Measurements from ENCODE around the gene EFHD1.

- TF ChIP-seq POLR2AphosphoS5 (IDR thresholded peaks at IDR 0.05; ENCODE audit: low read depth, low read length) (no peak), SIN3A (IDR thresholded peaks at IDR 0.05; ENCODE audit: borderline replicate concordance, insufficient read depth, low read depth, low read length) (no peak), TCF7L2 (IDR thresholded peaks at IDR 0.05; ENCODE audit: low read depth, low read length) (no peak)
- TF ChIP-seq, protein P1, sequence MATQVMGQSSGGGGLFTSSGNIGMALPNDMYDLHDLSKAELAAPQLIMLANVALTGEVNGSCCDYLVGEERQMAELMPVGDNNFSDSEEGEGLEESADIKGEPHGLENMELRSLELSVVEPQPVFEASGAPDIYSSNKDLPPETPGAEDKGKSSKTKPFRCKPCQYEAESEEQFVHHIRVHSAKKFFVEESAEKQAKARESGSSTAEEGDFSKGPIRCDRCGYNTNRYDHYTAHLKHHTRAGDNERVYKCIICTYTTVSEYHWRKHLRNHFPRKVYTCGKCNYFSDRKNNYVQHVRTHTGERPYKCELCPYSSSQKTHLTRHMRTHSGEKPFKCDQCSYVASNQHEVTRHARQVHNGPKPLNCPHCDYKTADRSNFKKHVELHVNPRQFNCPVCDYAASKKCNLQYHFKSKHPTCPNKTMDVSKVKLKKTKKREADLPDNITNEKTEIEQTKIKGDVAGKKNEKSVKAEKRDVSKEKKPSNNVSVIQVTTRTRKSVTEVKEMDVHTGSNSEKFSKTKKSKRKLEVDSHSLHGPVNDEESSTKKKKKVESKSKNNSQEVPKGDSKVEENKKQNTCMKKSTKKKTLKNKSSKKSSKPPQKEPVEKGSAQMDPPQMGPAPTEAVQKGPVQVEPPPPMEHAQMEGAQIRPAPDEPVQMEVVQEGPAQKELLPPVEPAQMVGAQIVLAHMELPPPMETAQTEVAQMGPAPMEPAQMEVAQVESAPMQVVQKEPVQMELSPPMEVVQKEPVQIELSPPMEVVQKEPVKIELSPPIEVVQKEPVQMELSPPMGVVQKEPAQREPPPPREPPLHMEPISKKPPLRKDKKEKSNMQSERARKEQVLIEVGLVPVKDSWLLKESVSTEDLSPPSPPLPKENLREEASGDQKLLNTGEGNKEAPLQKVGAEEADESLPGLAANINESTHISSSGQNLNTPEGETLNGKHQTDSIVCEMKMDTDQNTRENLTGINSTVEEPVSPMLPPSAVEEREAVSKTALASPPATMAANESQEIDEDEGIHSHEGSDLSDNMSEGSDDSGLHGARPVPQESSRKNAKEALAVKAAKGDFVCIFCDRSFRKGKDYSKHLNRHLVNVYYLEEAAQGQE (IDR thresholded peaks at IDR 0.05; ENCODE audit: insufficient read depth in 1 of 2, low read depth in 2 of 2, low read length in 1 of 2): no peak
- TF ChIP-seq, protein P2, sequence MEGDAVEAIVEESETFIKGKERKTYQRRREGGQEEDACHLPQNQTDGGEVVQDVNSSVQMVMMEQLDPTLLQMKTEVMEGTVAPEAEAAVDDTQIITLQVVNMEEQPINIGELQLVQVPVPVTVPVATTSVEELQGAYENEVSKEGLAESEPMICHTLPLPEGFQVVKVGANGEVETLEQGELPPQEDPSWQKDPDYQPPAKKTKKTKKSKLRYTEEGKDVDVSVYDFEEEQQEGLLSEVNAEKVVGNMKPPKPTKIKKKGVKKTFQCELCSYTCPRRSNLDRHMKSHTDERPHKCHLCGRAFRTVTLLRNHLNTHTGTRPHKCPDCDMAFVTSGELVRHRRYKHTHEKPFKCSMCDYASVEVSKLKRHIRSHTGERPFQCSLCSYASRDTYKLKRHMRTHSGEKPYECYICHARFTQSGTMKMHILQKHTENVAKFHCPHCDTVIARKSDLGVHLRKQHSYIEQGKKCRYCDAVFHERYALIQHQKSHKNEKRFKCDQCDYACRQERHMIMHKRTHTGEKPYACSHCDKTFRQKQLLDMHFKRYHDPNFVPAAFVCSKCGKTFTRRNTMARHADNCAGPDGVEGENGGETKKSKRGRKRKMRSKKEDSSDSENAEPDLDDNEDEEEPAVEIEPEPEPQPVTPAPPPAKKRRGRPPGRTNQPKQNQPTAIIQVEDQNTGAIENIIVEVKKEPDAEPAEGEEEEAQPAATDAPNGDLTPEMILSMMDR (IDR thresholded peaks at IDR 0.05): no peak
These were observed 33.2 kb upstream of the EFHD1 start for GRCh38 chr2:232600053-232600773.

Data from Panc1 (cell line).